Measurements from ENCODE around the gene NFAM1.

The NFAM1 gene

DNA sequence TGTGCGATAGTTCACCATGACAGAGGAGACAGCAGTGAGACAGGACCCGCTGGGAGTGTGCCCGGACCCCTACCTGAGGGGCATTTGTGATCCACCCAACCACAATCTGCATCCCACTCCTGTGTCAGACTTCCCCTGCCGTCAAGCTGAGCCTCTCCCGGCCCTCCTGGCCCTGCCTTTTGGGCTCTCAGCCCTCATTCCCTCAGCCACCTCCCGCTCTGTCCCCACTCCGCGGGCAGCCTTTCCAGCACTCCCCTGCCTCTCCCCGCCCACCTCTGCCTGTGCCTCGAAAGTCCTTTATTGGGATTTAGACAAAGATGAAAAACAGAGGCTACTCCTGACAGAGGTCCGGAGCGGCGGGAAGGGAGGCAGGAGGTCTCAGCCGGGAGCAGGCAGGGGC lies 4.2 kb downstream of the NFAM1 start:
- TF ChIP-seq, protein P1, sequence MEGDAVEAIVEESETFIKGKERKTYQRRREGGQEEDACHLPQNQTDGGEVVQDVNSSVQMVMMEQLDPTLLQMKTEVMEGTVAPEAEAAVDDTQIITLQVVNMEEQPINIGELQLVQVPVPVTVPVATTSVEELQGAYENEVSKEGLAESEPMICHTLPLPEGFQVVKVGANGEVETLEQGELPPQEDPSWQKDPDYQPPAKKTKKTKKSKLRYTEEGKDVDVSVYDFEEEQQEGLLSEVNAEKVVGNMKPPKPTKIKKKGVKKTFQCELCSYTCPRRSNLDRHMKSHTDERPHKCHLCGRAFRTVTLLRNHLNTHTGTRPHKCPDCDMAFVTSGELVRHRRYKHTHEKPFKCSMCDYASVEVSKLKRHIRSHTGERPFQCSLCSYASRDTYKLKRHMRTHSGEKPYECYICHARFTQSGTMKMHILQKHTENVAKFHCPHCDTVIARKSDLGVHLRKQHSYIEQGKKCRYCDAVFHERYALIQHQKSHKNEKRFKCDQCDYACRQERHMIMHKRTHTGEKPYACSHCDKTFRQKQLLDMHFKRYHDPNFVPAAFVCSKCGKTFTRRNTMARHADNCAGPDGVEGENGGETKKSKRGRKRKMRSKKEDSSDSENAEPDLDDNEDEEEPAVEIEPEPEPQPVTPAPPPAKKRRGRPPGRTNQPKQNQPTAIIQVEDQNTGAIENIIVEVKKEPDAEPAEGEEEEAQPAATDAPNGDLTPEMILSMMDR (IDR thresholded peaks at IDR 0.05; ENCODE audit: control insufficient read depth, insufficient read depth, low read depth, low read length, missing control alignments): no peak
- H3K4me3 ChIP-seq (ENCODE audit: control insufficient read depth, low read depth, low read length): no peak overlapping the region
- DNase-seq (ENCODE audit: low read depth): no peak

DNA sequence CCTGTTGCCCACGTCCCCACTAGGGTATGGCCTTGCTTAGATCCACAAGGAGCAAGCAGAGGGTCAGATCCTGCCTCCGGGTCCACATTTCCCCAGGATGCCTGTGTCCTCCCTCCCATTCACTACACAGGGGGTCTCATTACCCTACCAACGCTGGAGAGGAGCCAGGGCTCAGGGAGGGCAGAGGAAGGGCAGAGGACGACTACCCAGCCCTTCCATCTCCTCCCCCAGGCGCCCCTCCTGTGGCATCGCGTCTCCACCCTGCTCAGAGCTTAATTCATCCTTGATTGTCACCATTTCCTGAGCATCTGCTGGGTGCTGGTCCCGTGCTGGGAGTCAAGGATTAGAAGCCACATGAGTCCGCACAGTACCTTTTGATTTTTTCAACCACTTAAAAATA lies 5.0 kb downstream of the NFAM1 start:
- TF ChIP-seq, protein P1 (IDR thresholded peaks at IDR 0.05; ENCODE audit: control insufficient read depth, insufficient read depth, low read depth, low read length, missing control alignments): no peak
- H3K4me3 ChIP-seq (ENCODE audit: control insufficient read depth, low read depth, low read length): no peak overlapping the region
- no peak for DNase-seq (ENCODE audit: low read depth)

DNA sequence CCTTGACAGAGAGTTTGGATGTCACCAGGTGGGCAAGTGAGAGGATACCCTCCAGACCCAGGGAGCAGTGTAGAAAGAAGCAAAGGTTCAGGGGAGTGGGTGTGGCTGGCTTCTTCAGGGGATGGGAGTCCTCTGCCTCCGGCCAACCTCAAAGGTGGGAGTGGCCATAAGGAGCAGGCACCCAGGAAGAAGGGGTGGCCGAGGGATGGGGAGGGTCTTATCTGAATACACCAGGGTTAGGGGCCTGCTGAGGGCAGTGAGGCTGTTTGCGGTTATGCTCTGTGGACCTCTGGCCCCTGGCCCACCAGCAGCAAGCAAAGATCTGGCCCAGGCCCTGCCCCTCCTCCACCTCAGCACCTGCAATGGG lies 6.2 kb downstream of the NFAM1 start:
- TF ChIP-seq, protein P1 (IDR thresholded peaks at IDR 0.05; ENCODE audit: control insufficient read depth, insufficient read depth, low read depth, low read length, missing control alignments): no peak
- H3K4me3 ChIP-seq (ENCODE audit: control insufficient read depth, low read depth, low read length): no peak overlapping the region
- DNase-seq (ENCODE audit: low read depth): no peak

DNA sequence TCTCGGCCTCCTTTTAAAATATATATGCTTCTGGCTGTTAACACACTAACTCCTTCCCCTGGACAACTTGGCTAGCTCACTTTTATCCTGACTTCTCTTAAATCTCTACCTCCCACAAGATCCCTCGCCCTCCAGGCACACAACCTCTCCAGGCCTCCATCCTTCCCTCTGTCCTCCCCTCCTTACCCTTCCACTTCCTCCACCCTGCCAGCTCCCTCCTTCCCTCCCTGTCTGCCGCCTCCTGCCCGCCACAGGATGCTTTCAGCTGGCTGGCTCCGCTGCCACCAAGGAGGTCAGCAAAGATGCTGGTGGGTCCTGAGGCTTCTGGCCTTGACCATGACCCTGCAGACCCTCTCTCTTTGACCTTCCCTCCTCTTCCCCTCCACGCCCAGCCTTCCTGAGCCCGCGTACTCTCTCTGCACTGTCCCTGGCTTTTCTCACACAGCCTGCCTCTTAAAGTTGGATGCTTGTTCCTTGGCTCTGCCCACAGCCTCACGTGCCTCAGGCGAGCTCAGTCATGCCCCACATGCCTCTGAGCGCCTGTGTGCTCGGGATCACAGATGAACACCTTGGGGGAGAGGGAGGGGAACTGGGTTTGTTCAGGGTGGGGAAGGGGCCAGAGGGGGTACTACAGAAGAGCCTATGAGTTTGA lies 6.7 kb downstream of the NFAM1 start:
- no peak for DNase-seq (ENCODE audit: low read depth)
- no peak overlapping the region for H3K4me3 ChIP-seq (ENCODE audit: control insufficient read depth, low read depth, low read length)
- TF ChIP-seq, protein P1 (IDR thresholded peaks at IDR 0.05; ENCODE audit: control insufficient read depth, insufficient read depth, low read depth, low read length, missing control alignments): no peak

DNA sequence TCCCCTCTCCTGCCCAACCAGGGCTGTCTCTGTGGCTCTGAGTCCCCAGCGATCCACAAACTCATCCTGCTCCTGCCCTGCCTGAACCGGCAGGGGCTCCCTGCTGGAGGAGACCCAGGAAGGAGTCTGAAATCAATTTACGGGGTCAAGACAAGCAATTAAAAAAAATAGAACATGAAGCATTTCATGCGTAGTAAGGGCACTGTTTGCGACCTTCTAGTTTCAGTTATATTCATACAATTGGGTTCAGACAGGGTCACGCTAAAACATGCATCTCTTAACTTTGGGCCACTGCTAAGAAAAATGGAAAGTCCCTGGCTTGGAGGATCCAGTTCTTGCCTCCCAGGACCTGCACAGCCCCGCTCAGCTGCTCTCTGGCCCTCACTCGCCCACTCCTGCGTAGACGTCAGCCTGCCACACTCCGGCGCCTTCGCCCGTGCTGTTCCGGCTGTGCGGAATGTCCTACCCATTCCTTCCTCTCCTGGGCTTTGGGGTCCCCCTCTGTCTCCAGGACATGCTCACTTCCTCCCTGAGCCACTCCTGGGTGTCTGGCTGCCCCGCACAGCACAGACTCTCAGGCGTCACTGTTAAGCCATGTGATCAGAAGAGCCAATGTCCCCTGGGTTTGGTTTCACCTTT lies 12.8 kb downstream of the NFAM1 start:
- no peak for DNase-seq (ENCODE audit: low read depth)
- TF ChIP-seq, protein P1 (IDR thresholded peaks at IDR 0.05; ENCODE audit: control insufficient read depth, insufficient read depth, low read depth, low read length, missing control alignments): no peak
- no peak overlapping the region for H3K4me3 ChIP-seq (ENCODE audit: control insufficient read depth, low read depth, low read length)

DNA sequence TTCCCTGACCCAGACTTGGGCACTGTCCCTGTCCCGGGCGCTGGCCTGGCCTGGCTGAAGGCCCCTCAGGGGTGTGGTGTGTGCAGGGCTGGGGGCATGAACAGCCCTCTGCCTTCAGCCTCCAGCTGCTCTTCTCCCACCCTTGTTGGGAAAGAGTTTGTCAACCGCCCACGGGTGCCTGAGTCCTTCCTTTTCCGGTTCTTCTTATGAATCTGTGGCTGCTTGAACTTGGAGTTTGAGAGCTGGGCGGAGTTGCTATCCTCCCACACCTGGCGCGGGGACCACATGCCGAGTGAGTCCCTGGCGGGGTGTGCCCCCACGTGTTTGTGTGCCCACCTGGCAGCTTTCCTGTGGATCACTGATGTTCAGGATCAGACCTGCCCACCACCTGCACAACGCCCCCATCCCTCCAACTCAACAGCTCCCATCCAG lies 13.4 kb downstream of the NFAM1 start:
- no peak overlapping the region for H3K4me3 ChIP-seq (ENCODE audit: control insufficient read depth, low read depth, low read length)
- no peak for DNase-seq (ENCODE audit: low read depth)
- TF ChIP-seq, protein P1 (IDR thresholded peaks at IDR 0.05; ENCODE audit: control insufficient read depth, insufficient read depth, low read depth, low read length, missing control alignments): no peak
